NCI-H526 treated with DMSO at 0.1 percent for 48 hours (cell line): Measurements from ENCODE around the gene DENND4A.
"Not testable (repeated sequence)": the region's sequence is repeated elsewhere in the genome, so short reads cannot be mapped to it uniquely, and the experiment has no call there.

Experiments used
- DNase-seq: peaks from one replicate; lab custom pipeline; 2025; lab: John Stamatoyannopoulos, UW

The DENND4A gene

DNA sequence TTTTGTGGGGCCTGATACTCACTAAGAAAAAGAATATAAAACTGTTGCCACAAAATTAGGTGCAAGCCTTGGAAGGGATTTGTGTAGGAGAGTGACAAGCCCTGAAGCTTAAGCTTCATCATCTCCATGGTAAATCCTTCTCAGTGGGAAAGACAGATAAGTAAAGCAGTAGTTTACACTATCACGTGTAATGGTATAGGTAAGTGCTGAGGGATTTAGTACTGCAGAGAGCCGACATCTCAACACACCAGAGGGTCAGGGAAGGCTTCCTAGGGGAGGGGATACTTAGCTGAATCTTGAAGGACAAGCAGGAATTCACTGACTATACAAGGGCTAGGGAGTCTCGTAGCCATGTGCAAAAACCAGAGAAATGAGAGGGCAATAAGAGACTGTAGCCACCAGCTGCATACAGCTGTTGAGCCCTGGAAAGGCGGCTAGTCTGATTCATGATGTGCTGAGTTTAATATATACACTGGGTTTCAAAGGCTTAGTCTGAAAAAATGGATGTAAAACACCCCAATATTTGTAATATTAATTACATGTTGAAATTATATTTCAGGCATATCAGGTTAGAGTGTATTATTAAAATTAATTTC, 159.2 kb downstream of the DENND4A start:
- no peak for DNase-seq

DNA sequence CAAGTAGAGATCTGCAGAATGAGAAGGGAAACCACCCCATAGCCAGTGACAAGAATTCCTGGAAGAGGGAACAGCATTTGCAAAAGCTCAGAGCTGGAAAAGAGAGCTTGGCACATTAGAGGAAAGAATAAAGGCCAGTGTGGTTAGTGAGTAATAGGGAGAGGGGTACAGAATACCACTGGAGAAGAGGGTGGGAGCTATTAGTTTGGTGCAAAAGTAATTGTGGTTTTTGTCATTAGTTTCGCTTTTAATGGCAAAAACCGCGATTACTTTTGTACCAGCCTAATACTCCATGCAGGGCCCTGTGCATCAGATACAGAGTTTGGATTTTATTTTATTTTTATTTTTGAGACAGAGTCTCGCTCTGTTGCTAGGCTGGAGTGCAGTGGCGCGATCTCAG, 160.6 kb downstream of the DENND4A start:
- DNase-seq, result no peak

- no peak for DNase-seq
Measured at GRCh38 chr15:65630760-65631159, 161.3 kb downstream of the DENND4A start.

- no peak for DNase-seq
Measured at GRCh38 chr15:65629548-65629947, 162.5 kb downstream of the DENND4A start.

GRCh38 chr15:65626856-65627255, 165.2 kb downstream of the DENND4A start:
- no peak for DNase-seq

- DNase-seq, result no peak
Measured at GRCh38 chr15:65623103-65623502, 169.0 kb downstream of the DENND4A start.

DNA sequence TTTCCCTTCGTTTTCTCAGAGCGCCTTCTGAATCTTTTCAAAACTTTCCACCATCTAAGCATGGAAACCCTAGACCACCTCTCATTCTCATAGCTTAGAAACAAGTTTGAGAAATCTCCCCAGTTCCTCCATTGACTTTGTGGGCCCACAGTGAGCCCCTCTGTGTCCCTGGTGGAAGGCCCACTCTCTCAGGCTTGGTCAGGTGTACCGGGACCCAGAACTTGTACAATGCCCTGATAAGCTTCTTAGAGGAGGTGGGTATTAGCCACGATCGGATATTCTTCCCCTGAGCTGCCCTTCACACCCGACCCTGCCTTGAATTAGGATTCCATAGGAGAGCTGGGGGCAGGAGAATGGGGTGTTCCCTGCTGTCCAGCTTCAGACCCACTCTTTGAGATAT, 170.5 kb downstream of the DENND4A start, which contains the start of gene SLC24A1:
Gene SLC24A1, plus strand, starts transcription at position 301 of the 400 bp plus-strand sequence. CDS start 2,143 bp downstream, outside the sequence.
- no peak for DNase-seq

GRCh38 chr15:65620833-65621232, 171.3 kb downstream of the DENND4A start:
- no peak for DNase-seq

DNA sequence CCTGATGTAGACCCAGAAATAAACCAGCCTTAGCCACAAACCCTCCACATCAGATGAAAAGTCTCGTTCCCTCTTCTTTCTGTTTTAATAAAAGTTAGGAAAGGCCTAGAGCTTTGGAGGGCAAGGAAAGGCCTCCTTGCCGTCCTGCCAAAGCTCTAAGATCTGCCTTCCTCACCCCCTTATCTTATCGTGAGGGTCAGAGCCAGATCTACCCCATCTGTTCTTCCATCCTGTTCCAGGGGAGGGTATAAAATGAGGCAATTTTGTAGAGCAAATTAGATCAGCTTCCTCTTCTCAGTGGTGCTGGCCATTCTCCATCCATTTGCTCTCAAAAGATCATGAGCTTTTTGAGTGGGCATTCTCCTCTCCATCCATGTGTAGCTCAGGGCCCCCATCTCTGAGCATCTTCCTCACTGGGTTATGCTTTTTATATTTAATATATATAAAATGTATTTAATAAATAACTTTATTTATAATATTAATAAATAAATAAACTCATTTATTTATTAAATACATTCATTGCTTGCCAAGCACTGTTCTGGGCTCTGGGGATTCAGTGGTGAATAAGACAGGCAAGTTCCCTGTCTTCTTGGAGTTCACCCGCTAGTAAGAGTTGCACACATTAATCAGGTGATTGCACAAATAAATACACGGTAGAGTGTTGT, 172.3 kb downstream of the DENND4A start:
- DNase-seq, result no peak

GRCh38 chr15:65618560-65619109, 173.5 kb downstream of the DENND4A start:
- DNase-seq, result no peak

GRCh38 chr15:65615887-65616286, 176.2 kb downstream of the DENND4A start:
- DNase-seq, result not testable (repeated sequence)

GRCh38 chr15:65612949-65613744, 178.9 kb downstream of the DENND4A start:
- DNase-seq, result no peak

DNA sequence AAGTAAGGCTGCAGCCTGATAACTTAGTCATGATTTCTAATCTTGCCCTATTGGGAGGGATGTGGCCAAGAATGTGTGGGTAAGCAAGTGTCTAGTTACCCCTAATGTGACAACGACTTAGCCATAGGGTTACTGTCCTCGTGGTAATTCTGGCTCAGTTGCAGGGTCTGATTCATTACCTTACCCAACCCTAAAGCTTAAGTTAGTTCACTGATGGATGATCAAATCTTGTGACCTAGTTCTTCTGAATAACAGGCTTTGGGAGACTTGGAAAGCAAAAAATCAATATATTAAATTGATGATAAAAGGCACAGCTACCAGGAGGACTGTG, 179.5 kb downstream of the DENND4A start:
- DNase-seq, result no peak

DNA sequence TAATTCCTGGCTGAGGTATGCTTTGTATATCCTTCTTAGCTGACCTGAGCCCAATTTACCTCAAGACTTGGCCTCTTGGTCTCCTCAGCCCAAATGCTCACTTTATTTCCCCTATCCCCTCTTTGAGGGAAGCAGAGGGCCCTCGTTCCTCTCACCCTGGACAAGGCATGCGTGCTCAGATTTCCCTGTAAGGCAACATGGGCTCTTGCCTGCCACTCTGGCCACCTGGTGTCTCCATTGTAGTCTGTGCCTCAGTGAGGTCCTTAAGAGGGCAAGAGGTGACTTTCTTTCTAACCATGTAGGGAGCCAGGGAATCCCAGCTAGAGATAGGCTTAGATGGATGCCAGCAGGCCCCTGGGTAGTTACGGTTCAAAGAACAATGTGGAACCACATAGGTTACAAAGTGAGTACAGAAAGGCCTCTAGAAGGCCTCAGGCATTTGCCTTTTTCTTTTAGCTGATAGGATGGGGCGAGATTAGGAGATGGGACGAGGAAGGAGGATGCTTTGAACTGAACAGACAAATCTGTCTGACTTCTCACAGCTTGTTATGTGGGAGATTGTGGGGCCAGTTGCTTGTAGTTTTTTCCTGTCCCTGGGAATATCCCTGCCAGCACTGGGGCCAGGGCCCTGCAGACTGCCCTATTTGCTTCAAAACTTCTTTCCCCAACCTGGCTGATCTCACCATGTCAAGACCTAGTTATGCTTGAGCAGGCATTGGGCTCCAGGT, 180.0 kb downstream of the DENND4A start:
- DNase-seq, result no peak

- DNase-seq, result peak; percentile 90
Measured at GRCh38 chr15:65610871-65611718, 181.0 kb downstream of the DENND4A start, which contains the start of gene INTS14. Gene INTS14, minus strand, starts transcription at chr15:65611131. Its CDS starts 3,751 bp downstream, at chr15:65607380.
